NB4 (cell line): ENCODE measurements around the gene RSPRY1.

Experiments
- MYC ChIP-seq: IDR thresholded peaks from 2 replicates; pipeline ENCODE4 v1.6.1; 2011; ENCODE audit warnings: low read depth, low read length
- POLR2A ChIP-seq: IDR thresholded peaks from 2 replicates; pipeline ENCODE4 v1.6.1; 2011; ENCODE audit warnings: mild to moderate bottlenecking; ENCODE audit not compliant: insufficient read length; ENCODE audit errors: extremely low read depth
- TF ChIP-seq, protein P1 (sequence below): IDR thresholded peaks from one replicate; pipeline ENCODE4 v1.5.1; 2012; ENCODE audit warnings: low read depth, low read length
- TF ChIP-seq, protein P2 (sequence below): IDR thresholded peaks from 2 replicates; pipeline ENCODE4 v1.6.1; 2011; ENCODE audit warnings: low read depth, low read length

DNA sequence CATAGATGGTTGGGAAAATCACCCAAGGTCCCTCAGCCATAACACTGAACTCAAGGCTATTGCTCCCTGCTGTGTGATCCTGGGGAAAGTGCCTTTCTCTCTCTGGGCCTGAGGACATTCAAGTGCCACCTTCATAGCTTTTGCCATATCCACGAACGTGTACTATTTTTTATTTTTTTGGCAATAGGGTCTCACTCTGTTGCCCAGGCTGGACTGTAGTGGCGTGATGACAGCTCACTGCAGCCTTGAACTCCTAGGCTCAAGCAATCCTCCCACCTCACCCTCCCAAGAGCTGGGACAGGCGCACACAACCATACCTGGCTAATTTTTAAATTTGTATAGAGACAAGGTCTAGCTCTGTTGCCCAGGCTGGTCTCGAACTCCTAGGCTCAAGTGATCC is 87.7 kb downstream of the RSPRY1 start:
- TF ChIP-seq POLR2A (no peak), MYC (no peak)
- TF ChIP-seq, protein P1, sequence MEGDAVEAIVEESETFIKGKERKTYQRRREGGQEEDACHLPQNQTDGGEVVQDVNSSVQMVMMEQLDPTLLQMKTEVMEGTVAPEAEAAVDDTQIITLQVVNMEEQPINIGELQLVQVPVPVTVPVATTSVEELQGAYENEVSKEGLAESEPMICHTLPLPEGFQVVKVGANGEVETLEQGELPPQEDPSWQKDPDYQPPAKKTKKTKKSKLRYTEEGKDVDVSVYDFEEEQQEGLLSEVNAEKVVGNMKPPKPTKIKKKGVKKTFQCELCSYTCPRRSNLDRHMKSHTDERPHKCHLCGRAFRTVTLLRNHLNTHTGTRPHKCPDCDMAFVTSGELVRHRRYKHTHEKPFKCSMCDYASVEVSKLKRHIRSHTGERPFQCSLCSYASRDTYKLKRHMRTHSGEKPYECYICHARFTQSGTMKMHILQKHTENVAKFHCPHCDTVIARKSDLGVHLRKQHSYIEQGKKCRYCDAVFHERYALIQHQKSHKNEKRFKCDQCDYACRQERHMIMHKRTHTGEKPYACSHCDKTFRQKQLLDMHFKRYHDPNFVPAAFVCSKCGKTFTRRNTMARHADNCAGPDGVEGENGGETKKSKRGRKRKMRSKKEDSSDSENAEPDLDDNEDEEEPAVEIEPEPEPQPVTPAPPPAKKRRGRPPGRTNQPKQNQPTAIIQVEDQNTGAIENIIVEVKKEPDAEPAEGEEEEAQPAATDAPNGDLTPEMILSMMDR: no peak
- TF ChIP-seq, protein P2, sequence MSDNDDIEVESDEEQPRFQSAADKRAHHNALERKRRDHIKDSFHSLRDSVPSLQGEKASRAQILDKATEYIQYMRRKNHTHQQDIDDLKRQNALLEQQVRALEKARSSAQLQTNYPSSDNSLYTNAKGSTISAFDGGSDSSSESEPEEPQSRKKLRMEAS: no peak
